Measurements from ENCODE around the gene NDUFV2.
A peak's percentile ranks its signal among the peaks of the same experiment; 100 is the strongest.
"Not testable (repeated sequence)": the region's sequence is repeated elsewhere in the genome, so short reads cannot be mapped to it uniquely, and the experiment has no call there.

The NDUFV2 gene

GRCh38 chr18:9092665-9093064, 9.8 kb upstream of the NDUFV2 start:
- Histone ChIP-seq H3K4me1 (ENCODE audit: control insufficient read depth, low read depth, low read length) (peaks cover 11% of the 10 kb centered on the region), H3K4me3 (ENCODE audit: low read length) (no peak overlapping the region), H3K9ac (ENCODE audit: low read length) (no peak overlapping the region), H3K36me3 (ENCODE audit: control insufficient read depth, low read depth, low read length) (no peaks in the 10 kb centered on the region), H3K9me3 (ENCODE audit: control insufficient read depth, low read depth, low read length) (no peaks in the 10 kb centered on the region), H3K27ac (ENCODE audit: low read length) (no peak overlapping the region), H3K27me3 (ENCODE audit: control insufficient read depth, insufficient read depth, low read length) (no peaks in the 10 kb centered on the region)

- not testable (repeated sequence) for H3K4me3 ChIP-seq (ENCODE audit: low read length); H3K9ac ChIP-seq (ENCODE audit: low read length); H3K36me3 ChIP-seq (ENCODE audit: control insufficient read depth, low read depth, low read length); H3K27me3 ChIP-seq (ENCODE audit: control insufficient read depth, insufficient read depth, low read length); H3K27ac ChIP-seq (ENCODE audit: low read length); H3K9me3 ChIP-seq (ENCODE audit: control insufficient read depth, low read depth, low read length)
- peaks cover 14% of the 10 kb centered on the region for H3K4me1 ChIP-seq (ENCODE audit: control insufficient read depth, low read depth, low read length)
These were observed 9.4 kb upstream of the NDUFV2 start for GRCh38 chr18:9093109-9093508.

GRCh38 chr18:9094307-9095226, 7.9 kb upstream of the NDUFV2 start:
- Histone ChIP-seq H3K36me3 (ENCODE audit: control insufficient read depth, low read depth, low read length) (no peaks in the 10 kb centered on the region), H3K27me3 (ENCODE audit: control insufficient read depth, insufficient read depth, low read length) (no peaks in the 10 kb centered on the region), H3K4me3 (ENCODE audit: low read length) (no peak overlapping the region), H3K9ac (ENCODE audit: low read length) (no peak overlapping the region), H3K27ac (ENCODE audit: low read length) (no peak overlapping the region), H3K9me3 (ENCODE audit: control insufficient read depth, low read depth, low read length) (no peaks in the 10 kb centered on the region), H3K4me1 (ENCODE audit: control insufficient read depth, low read depth, low read length) (peaks cover 14% of the 10 kb centered on the region)

- H3K9me3 ChIP-seq (ENCODE audit: control insufficient read depth, low read depth, low read length) = no peaks in the 10 kb centered on the region
- H3K36me3 ChIP-seq (ENCODE audit: control insufficient read depth, low read depth, low read length) = no peaks in the 10 kb centered on the region
- no peaks in the 10 kb centered on the region for H3K27me3 ChIP-seq (ENCODE audit: control insufficient read depth, insufficient read depth, low read length)
- no peak overlapping the region for H3K9ac ChIP-seq (ENCODE audit: low read length)
- H3K4me1 ChIP-seq (ENCODE audit: control insufficient read depth, low read depth, low read length) = peaks cover 14% of the 10 kb centered on the region
- no peak overlapping the region for H3K4me3 ChIP-seq (ENCODE audit: low read length)
- H3K27ac ChIP-seq (ENCODE audit: low read length) = no peak overlapping the region
These were observed 7.0 kb upstream of the NDUFV2 start for GRCh38 chr18:9095297-9096006.

- no peaks in the 10 kb centered on the region for H3K27me3 ChIP-seq (ENCODE audit: control insufficient read depth, insufficient read depth, low read length)
- no peak overlapping the region for H3K9ac ChIP-seq (ENCODE audit: low read length)
- no peak overlapping the region for H3K4me3 ChIP-seq (ENCODE audit: low read length)
- H3K36me3 ChIP-seq (ENCODE audit: control insufficient read depth, low read depth, low read length) = no peaks in the 10 kb centered on the region
- no peak overlapping the region for H3K27ac ChIP-seq (ENCODE audit: low read length)
- H3K4me1 ChIP-seq (ENCODE audit: control insufficient read depth, low read depth, low read length) = peaks cover 14% of the 10 kb centered on the region
- no peaks in the 10 kb centered on the region for H3K9me3 ChIP-seq (ENCODE audit: control insufficient read depth, low read depth, low read length)
These were observed 6.5 kb upstream of the NDUFV2 start for GRCh38 chr18:9096007-9096371.

GRCh38 chr18:9096685-9097084, 5.8 kb upstream of the NDUFV2 start:
- no peak overlapping the region for H3K4me3 ChIP-seq (ENCODE audit: low read length)

GRCh38 chr18:9097349-9097748, 5.2 kb upstream of the NDUFV2 start:
- no peak overlapping the region for H3K4me3 ChIP-seq (ENCODE audit: low read length)
- peaks cover 14% of the 10 kb centered on the region for H3K4me1 ChIP-seq (ENCODE audit: control insufficient read depth, low read depth, low read length)
- H3K9me3 ChIP-seq (ENCODE audit: control insufficient read depth, low read depth, low read length) = no peaks in the 10 kb centered on the region
- no peak overlapping the region for H3K9ac ChIP-seq (ENCODE audit: low read length)
- H3K27ac ChIP-seq (ENCODE audit: low read length) = peak overlapping the region; percentile 17
- H3K36me3 ChIP-seq (ENCODE audit: control insufficient read depth, low read depth, low read length) = no peaks in the 10 kb centered on the region
- H3K27me3 ChIP-seq (ENCODE audit: control insufficient read depth, insufficient read depth, low read length) = no peaks in the 10 kb centered on the region

More at GRCh38 chr18:9096685-9097084, 5.8 kb upstream of the NDUFV2 start:
- Histone ChIP-seq H3K36me3 (ENCODE audit: control insufficient read depth, low read depth, low read length) (no peaks in the 10 kb centered on the region), H3K27ac (ENCODE audit: low read length) (no peak overlapping the region), H3K9ac (ENCODE audit: low read length) (no peak overlapping the region), H3K9me3 (ENCODE audit: control insufficient read depth, low read depth, low read length) (no peaks in the 10 kb centered on the region), H3K27me3 (ENCODE audit: control insufficient read depth, insufficient read depth, low read length) (no peaks in the 10 kb centered on the region), H3K4me1 (ENCODE audit: control insufficient read depth, low read depth, low read length) (peaks cover 14% of the 10 kb centered on the region)

- Histone ChIP-seq H3K4me1 (ENCODE audit: control insufficient read depth, low read depth, low read length) (peaks cover 35% of the 10 kb centered on the region), H3K9ac (ENCODE audit: low read length) (no peak overlapping the region), H3K27me3 (ENCODE audit: control insufficient read depth, insufficient read depth, low read length) (no peaks in the 10 kb centered on the region), H3K27ac (ENCODE audit: low read length) (no peak overlapping the region), H3K9me3 (ENCODE audit: control insufficient read depth, low read depth, low read length) (no peaks in the 10 kb centered on the region), H3K4me3 (ENCODE audit: low read length) (no peak overlapping the region), H3K36me3 (ENCODE audit: control insufficient read depth, low read depth, low read length) (no peaks in the 10 kb centered on the region)
These were observed 1.7 kb upstream of the NDUFV2 start for GRCh38 chr18:9100796-9101195.

- H3K27ac ChIP-seq (ENCODE audit: low read length) = no peak overlapping the region
- no peaks in the 10 kb centered on the region for H3K27me3 ChIP-seq (ENCODE audit: control insufficient read depth, insufficient read depth, low read length)
- H3K9ac ChIP-seq (ENCODE audit: low read length) = peak overlapping the region; percentile 25
- H3K4me3 ChIP-seq (ENCODE audit: low read length) = peak overlapping the region; percentile 94
- no peaks in the 10 kb centered on the region for H3K36me3 ChIP-seq (ENCODE audit: control insufficient read depth, low read depth, low read length)
- H3K4me1 ChIP-seq (ENCODE audit: control insufficient read depth, low read depth, low read length) = peaks cover 43% of the 10 kb centered on the region
- H3K9me3 ChIP-seq (ENCODE audit: control insufficient read depth, low read depth, low read length) = no peaks in the 10 kb centered on the region
These were observed 580 bp upstream of the NDUFV2 start for GRCh38 chr18:9101730-9102507.

- peak overlapping the region; percentile 94 for H3K4me3 ChIP-seq (ENCODE audit: low read length)
- H3K27me3 ChIP-seq (ENCODE audit: control insufficient read depth, insufficient read depth, low read length) = no peaks in the 10 kb centered on the region
- peak overlapping the region; percentile 85 for H3K27ac ChIP-seq (ENCODE audit: low read length)
- peaks cover 41% of the 10 kb centered on the region for H3K4me1 ChIP-seq (ENCODE audit: control insufficient read depth, low read depth, low read length)
- H3K9ac ChIP-seq (ENCODE audit: low read length) = peak overlapping the region; percentile 91
- H3K36me3 ChIP-seq (ENCODE audit: control insufficient read depth, low read depth, low read length) = no peaks in the 10 kb centered on the region
- no peaks in the 10 kb centered on the region for H3K9me3 ChIP-seq (ENCODE audit: control insufficient read depth, low read depth, low read length)
These were observed 926 bp downstream of the NDUFV2 start for GRCh38 chr18:9103376-9103873.

- H3K9me3 ChIP-seq (ENCODE audit: control insufficient read depth, low read depth, low read length) = no peaks in the 10 kb centered on the region
- peak overlapping the region; percentile 91 for H3K9ac ChIP-seq (ENCODE audit: low read length)
- no peaks in the 10 kb centered on the region for H3K27me3 ChIP-seq (ENCODE audit: control insufficient read depth, insufficient read depth, low read length)
- no peak overlapping the region for H3K27ac ChIP-seq (ENCODE audit: low read length)
- no peaks in the 10 kb centered on the region for H3K36me3 ChIP-seq (ENCODE audit: control insufficient read depth, low read depth, low read length)
- peak overlapping the region; percentile 94 for H3K4me3 ChIP-seq (ENCODE audit: low read length)
- peaks cover 46% of the 10 kb centered on the region for H3K4me1 ChIP-seq (ENCODE audit: control insufficient read depth, low read depth, low read length)
These were observed 1.9 kb downstream of the NDUFV2 start for GRCh38 chr18:9104244-9104901.

All from iPS-18a (cell line).